Osteoblast (primary cell): ENCODE data around the gene ENTPD2. TPM values are rescaled to one million over a fixed set of nuclear protein-coding genes. Genes with fewer than 3 reads are reported as not detected.

ENCODE experiments used
- DNase-seq: peaks from one replicate; pipeline ENCODE4 v3.0.0; 2011; ENCODE audit warnings: low spot score, mixed read lengths; ENCODE audit not compliant: insufficient read length; ENCODE audit errors: missing footprints
- H2AFZ ChIP-seq: 2 replicates; pipeline ENCODE4 v1.6.0; 2011; ENCODE audit warnings: mild to moderate bottlenecking, low read length
- H3K27ac ChIP-seq: 2 replicates; pipeline ENCODE4 v1.5.1; 2011; ENCODE audit warnings: mild to moderate bottlenecking, low read depth, low read length, moderate library complexity
- H3K27me3 ChIP-seq: 2 replicates; pipeline ENCODE4 v1.6.0; 2012; ENCODE audit warnings: mild to moderate bottlenecking, control low read depth, inconsistent platforms, low read length, moderate library complexity; ENCODE audit not compliant: insufficient read depth
- H3K36me3 ChIP-seq: 2 replicates; pipeline ENCODE4 v1.5.1; 2011; ENCODE audit warnings: mild to moderate bottlenecking, low read length, control low read depth, moderate library complexity; ENCODE audit not compliant: insufficient read depth
- H3K4me1 ChIP-seq: 2 replicates; pipeline ENCODE4 v1.5.1; 2011; ENCODE audit warnings: mild to moderate bottlenecking, low read length, control low read depth, moderate library complexity; ENCODE audit not compliant: insufficient read depth
- H3K4me2 ChIP-seq: 2 replicates; pipeline ENCODE4 v1.6.0; 2011; ENCODE audit warnings: mild to moderate bottlenecking, low read length; ENCODE audit not compliant: insufficient read depth
- H3K4me3 ChIP-seq: fragments of 200-600 bp; sonication (generic); 3 replicates; pipeline ENCODE4 v1.5.1; 2012; ENCODE audit warnings: mild to moderate bottlenecking, low read length, inconsistent platforms; ENCODE audit not compliant: insufficient read depth
- H3K79me2 ChIP-seq: 2 replicates; pipeline ENCODE4 v1.6.0; 2012; ENCODE audit warnings: mild to moderate bottlenecking, low read length, control low read depth, inconsistent platforms; ENCODE audit not compliant: insufficient read depth
- H3K9me3 ChIP-seq: 2 replicates; pipeline ENCODE4 v1.5.1; 2011; ENCODE audit warnings: low read depth, low read length, control low read depth
- H4K20me1 ChIP-seq: 2 replicates; pipeline ENCODE4 v1.6.0; 2012; ENCODE audit warnings: mild to moderate bottlenecking, low read length, control low read depth; ENCODE audit not compliant: insufficient read depth
- total RNA-seq: library from RNA; depleted of rRNA; stranded (reverse); fragments of >200 nt; gene quantifications from 2 replicates; pipeline ENCODE4 v1.2.3, GENCODE V29; 2012
- TF ChIP-seq, protein P1 (sequence below): IDR thresholded peaks from 2 replicates; pipeline ENCODE4 v1.5.1; 2011; ENCODE audit warnings: mild to moderate bottlenecking, low read depth, low read length, moderate library complexity; ENCODE audit errors: extremely low read depth

The ENTPD2 gene
- total RNA-seq, 1 donor, result not detected

DNA sequence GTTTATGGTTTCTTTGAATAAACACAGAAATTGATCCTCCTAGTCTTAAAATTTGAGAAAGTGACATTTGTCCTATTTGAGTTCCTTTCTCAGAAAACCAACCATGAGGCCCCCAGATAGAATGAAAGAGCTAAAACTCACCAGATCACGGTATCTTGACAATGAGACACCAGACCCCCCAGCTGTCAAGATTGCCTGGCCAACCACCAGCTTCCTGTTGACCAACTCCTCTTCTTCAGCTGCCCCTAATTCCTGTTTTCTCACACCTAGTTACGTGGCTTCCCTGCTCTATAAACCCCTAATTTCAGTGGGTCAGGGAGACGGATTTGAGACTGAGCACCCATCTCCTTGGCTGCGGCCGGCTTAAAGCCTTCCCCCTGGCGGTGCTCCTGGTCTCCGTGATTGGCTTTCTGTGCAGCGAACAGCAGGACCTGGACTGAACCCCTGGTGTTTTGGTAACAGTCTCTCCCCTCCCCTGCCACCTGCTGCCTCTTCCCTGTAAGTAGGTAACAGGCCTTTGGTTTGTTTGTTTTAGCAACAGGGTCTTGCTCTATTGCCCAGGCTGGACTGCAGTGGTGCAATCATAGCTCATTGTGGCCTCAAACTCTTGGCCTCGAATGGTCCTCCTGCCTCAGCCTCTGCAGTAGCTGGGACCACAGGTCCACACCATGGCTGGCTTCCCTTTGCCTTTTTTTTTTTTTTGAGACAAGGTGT lies 4.8 kb upstream of the ENTPD2 start:
- no peaks in the 10 kb centered on the region for H3K79me2 ChIP-seq
- no peak overlapping the region for H3K4me2 ChIP-seq
- no peak overlapping the region for H3K27ac ChIP-seq
- H3K4me1 ChIP-seq, result no peaks in the 10 kb centered on the region
- H2AFZ ChIP-seq, result no peak overlapping the region
- peak; percentile 29 for DNase-seq
- H3K27me3 ChIP-seq, result peaks cover 18% of the 10 kb centered on the region
- TF ChIP-seq, protein P1, sequence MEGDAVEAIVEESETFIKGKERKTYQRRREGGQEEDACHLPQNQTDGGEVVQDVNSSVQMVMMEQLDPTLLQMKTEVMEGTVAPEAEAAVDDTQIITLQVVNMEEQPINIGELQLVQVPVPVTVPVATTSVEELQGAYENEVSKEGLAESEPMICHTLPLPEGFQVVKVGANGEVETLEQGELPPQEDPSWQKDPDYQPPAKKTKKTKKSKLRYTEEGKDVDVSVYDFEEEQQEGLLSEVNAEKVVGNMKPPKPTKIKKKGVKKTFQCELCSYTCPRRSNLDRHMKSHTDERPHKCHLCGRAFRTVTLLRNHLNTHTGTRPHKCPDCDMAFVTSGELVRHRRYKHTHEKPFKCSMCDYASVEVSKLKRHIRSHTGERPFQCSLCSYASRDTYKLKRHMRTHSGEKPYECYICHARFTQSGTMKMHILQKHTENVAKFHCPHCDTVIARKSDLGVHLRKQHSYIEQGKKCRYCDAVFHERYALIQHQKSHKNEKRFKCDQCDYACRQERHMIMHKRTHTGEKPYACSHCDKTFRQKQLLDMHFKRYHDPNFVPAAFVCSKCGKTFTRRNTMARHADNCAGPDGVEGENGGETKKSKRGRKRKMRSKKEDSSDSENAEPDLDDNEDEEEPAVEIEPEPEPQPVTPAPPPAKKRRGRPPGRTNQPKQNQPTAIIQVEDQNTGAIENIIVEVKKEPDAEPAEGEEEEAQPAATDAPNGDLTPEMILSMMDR, result no peak
- no peak overlapping the region for H3K4me3 ChIP-seq
- no peaks in the 10 kb centered on the region for H4K20me1 ChIP-seq
- no peaks in the 10 kb centered on the region for H3K36me3 ChIP-seq
- no peaks in the 10 kb centered on the region for H3K9me3 ChIP-seq

DNA sequence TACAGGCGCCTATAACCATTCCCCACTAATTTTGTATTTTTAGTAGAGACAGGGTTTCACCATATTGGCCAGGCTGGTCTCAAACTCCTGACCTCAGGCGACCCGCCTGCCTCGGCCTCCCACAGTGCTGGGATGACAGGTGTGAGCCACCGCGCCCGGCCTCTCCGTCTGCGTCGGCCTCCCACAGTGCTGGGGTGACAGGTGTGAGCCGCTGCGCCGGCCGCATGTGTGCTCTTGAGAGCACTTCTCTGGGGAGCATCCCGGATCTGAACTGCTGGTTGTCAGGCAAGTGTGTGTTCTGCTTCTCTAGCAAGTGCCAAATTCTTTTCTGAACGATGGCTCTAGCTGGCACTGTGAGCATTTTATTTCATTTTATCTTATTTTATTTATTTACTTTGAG lies 3.7 kb upstream of the ENTPD2 start:
- no peak overlapping the region for H3K4me2 ChIP-seq
- H4K20me1 ChIP-seq, result no peaks in the 10 kb centered on the region
- H3K4me1 ChIP-seq, result no peaks in the 10 kb centered on the region
- no peaks in the 10 kb centered on the region for H3K79me2 ChIP-seq
- TF ChIP-seq, protein P1, result no peak
- no peak overlapping the region for H2AFZ ChIP-seq
- H3K9me3 ChIP-seq, result no peaks in the 10 kb centered on the region
- H3K36me3 ChIP-seq, result no peaks in the 10 kb centered on the region
- DNase-seq, result no peak
- no peak overlapping the region for H3K4me3 ChIP-seq
- H3K27ac ChIP-seq, result no peak overlapping the region
- H3K27me3 ChIP-seq, result peaks cover 29% of the 10 kb centered on the region

DNA sequence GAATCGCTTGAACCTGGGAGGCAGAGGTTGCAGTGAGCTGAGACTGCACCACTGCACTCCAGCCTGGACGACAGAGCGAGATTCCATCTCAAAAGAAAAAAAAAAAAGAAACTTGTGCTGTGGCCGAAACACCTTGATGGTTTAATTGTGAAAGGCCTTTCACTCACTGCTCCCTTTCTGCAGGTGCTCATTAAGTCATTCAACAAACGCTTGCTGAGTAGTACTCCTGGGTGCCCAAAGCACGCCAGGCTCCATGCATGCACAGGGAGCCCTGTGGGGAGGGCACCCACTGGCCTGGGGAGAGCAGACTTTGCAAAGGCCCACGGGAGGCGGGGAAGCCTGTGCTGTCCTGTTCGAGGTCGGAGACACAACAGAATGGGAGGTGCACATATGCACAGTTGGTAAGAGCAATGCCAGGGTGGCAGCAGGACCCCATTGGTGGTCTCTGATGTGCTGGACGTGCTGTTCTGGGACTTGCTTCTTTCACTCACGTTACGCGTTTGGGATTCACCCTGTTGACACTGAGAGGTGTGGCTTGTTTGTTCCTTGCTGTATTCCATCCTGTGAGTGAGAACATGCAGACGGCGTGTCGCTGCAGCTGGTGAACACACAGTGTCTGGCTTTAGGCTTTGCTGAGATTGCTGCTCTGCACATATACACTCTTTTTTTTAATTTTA lies 3.0 kb upstream of the ENTPD2 start:
- no peaks in the 10 kb centered on the region for H4K20me1 ChIP-seq
- H3K4me1 ChIP-seq, result no peaks in the 10 kb centered on the region
- no peaks in the 10 kb centered on the region for H3K9me3 ChIP-seq
- H2AFZ ChIP-seq, result no peak overlapping the region
- peak; percentile 86 for DNase-seq
- H3K4me2 ChIP-seq, result no peak overlapping the region
- no peaks in the 10 kb centered on the region for H3K36me3 ChIP-seq
- no peak overlapping the region for H3K4me3 ChIP-seq
- no peak overlapping the region for H3K27ac ChIP-seq
- H3K79me2 ChIP-seq, result no peaks in the 10 kb centered on the region
- peaks cover 33% of the 10 kb centered on the region for H3K27me3 ChIP-seq
- TF ChIP-seq, protein P1, result no peak
